Activated CD4-positive, alpha-beta memory T cell treated with anti-CD3 and anti-CD28 coated beads for 36 hours (primary cell): Measurements from ENCODE around the gene UBAC2. TPM values are rescaled to one million over a fixed set of nuclear protein-coding genes. Genes with fewer than 3 reads are reported as not detected.
"Not testable (repeated sequence)": the region's sequence is repeated elsewhere in the genome, so short reads cannot be mapped to it uniquely, and the experiment has no call there.

Experiments used
- CTCF ChIA-PET: fragments of 350-600 bp; sonication (Branson Sonifier 250); formaldehyde crosslinking; loops from one replicate; lab custom pipeline; 2021; ENCODE audit warnings: antibody characterized with exemption, inconsistent platforms; lab: Charles Lee
- POLR2A ChIA-PET: fragments of 350-600 bp; sonication (Branson Sonifier 250); formaldehyde crosslinking; loops from one replicate; lab custom pipeline; 2021; ENCODE audit warnings: antibody characterized with exemption; lab: Charles Lee
- DNase-seq: peaks from one replicate; pipeline ENCODE4 v3.0.0-alpha.2; 2020
- H3K27ac Mint-ChIP-seq: one replicate; pipeline ENCODE4 v1.8.0; 2021; ENCODE audit warnings: mixed read lengths
- H3K27me3 Mint-ChIP-seq: one replicate; pipeline ENCODE4 v1.8.0; 2021; ENCODE audit warnings: mixed read lengths
- H3K36me3 Mint-ChIP-seq: one replicate; pipeline ENCODE4 v1.8.0; 2021; ENCODE audit warnings: mixed read lengths
- H3K4me1 Mint-ChIP-seq: one replicate; pipeline ENCODE4 v1.8.0; 2021; ENCODE audit warnings: low read depth, mixed read lengths
- H3K4me3 Mint-ChIP-seq: one replicate; pipeline ENCODE4 v1.8.0; 2021; ENCODE audit warnings: mild to moderate bottlenecking, mixed read lengths
- H3K9me3 Mint-ChIP-seq: one replicate; pipeline ENCODE4 v1.8.0; 2021; ENCODE audit warnings: mixed read lengths
- intact Hi-C: fragments of 100-400 bp; cut with micrococcal nuclease; formaldehyde crosslinking; loops from one replicate; pipeline ENCODE4 v1.15.1; 2023
- total RNA-seq, 2 experiments: library from RNA; stranded (reverse); gene quantifications; one replicate each; pipeline ENCODE4 v1.2.3, GENCODE V29; 2021

UBAC2 gene
- total RNA-seq, 2 experiments from 2014 or later, result 51.8 to 54.5 TPM

- POLR2A ChIA-PET, result interaction anchor here (0.5 kb wide), 1 partner anchor 318 kb away, joined by 3 read pairs; no protein-coding TSS in a partner anchor
- Mint-ChIP-seq H3K4me3 (no peak overlapping the region), H3K9me3 (peaks cover 7% of the 10 kb centered on the region), H3K4me1 (peaks cover 16% of the 10 kb centered on the region), H3K27ac (peak overlapping the region; percentile 24), H3K36me3 (no peaks in the 10 kb centered on the region), H3K27me3 (no peaks in the 10 kb centered on the region)
- intact Hi-C loops, result no loop called here
- CTCF ChIA-PET, result interaction anchor here (0.9 to 2.6 kb wide), 4 partner anchors 16 to 32 kb away, joined by 4 to 14 read pairs (median 6); no protein-coding TSS in a partner anchor
- DNase-seq, result peak; percentile 40
Measured at GRCh38 chr13:99404005-99404755, 203.5 kb downstream of the UBAC2 start.

GRCh38 chr13:99405966-99406365 lies 205.3 kb downstream of the UBAC2 start:
- no peaks in the 10 kb centered on the region for H3K36me3 Mint-ChIP-seq
- no peak overlapping the region for H3K27ac Mint-ChIP-seq
- H3K27me3 Mint-ChIP-seq, result no peaks in the 10 kb centered on the region
- H3K9me3 Mint-ChIP-seq, result peaks cover 7% of the 10 kb centered on the region
- CTCF ChIA-PET, result interaction anchor here (1.6 to 2.6 kb wide), 3 partner anchors 14 to 30 kb away, joined by 5 to 14 read pairs (median 7); no protein-coding TSS in a partner anchor
- intact Hi-C loops, result no loop called here
- no peak for DNase-seq
- no peak overlapping the region for H3K4me3 Mint-ChIP-seq
- POLR2A ChIA-PET, result no interaction called here
- peaks cover 12% of the 10 kb centered on the region for H3K4me1 Mint-ChIP-seq

GRCh38 chr13:99406799-99407201 lies 206.1 kb downstream of the UBAC2 start:
- POLR2A ChIA-PET, result no interaction called here
- Mint-ChIP-seq H3K36me3 (no peaks in the 10 kb centered on the region), H3K4me1 (peaks cover 13% of the 10 kb centered on the region), H3K27ac (no peak overlapping the region), H3K4me3 (no peak overlapping the region), H3K9me3 (peaks cover 9% of the 10 kb centered on the region), H3K27me3 (no peaks in the 10 kb centered on the region)
- CTCF ChIA-PET, result interaction anchor here (2.6 kb wide), 1 partner anchor 19 kb away, joined by 14 read pairs; no protein-coding TSS in a partner anchor
- intact Hi-C loops, result no loop called here
- DNase-seq, result no peak

GRCh38 chr13:99407906-99408702 lies 207.4 kb downstream of the UBAC2 start:
- Mint-ChIP-seq H3K9me3 (peaks cover 6% of the 10 kb centered on the region), H3K4me1 (peaks cover 17% of the 10 kb centered on the region), H3K27ac (no peak overlapping the region), H3K36me3 (no peaks in the 10 kb centered on the region), H3K27me3 (no peaks in the 10 kb centered on the region), H3K4me3 (no peak overlapping the region)
- intact Hi-C loops, result no loop called here
- CTCF ChIA-PET, result interaction anchor here (1.0 kb wide), 3 partner anchors 17 to 142 kb away, joined by 3 read pairs; no protein-coding TSS in a partner anchor
- POLR2A ChIA-PET, result no interaction called here
- DNase-seq, result no peak

GRCh38 chr13:99408703-99409000 lies 208.0 kb downstream of the UBAC2 start:
- DNase-seq, result no peak
- intact Hi-C loops, result no loop called here
- H3K27ac Mint-ChIP-seq, result no peak overlapping the region
- ChIA-PET CTCF (interaction anchor here (1.0 kb wide), 2 partner anchors 17 to 21 kb away, joined by 3 read pairs; no protein-coding TSS in a partner anchor), POLR2A (no interaction called here)
- H3K27me3 Mint-ChIP-seq, result no peaks in the 10 kb centered on the region
- H3K9me3 Mint-ChIP-seq, result peaks cover 6% of the 10 kb centered on the region
- H3K36me3 Mint-ChIP-seq, result no peaks in the 10 kb centered on the region
- H3K4me3 Mint-ChIP-seq, result no peak overlapping the region
- peaks cover 13% of the 10 kb centered on the region for H3K4me1 Mint-ChIP-seq

- H3K27me3 Mint-ChIP-seq, H3K36me3 Mint-ChIP-seq, DNase-seq, H3K9me3 Mint-ChIP-seq, H3K4me3 Mint-ChIP-seq, intact Hi-C loops, POLR2A ChIA-PET, H3K27ac Mint-ChIP-seq, H3K4me1 Mint-ChIP-seq: not testable (repeated sequence)
- CTCF ChIA-PET, result interaction anchor here (0.9 to 1.0 kb wide), 3 partner anchors 10 to 22 kb away, joined by 3 read pairs; no protein-coding TSS in a partner anchor
Measured at GRCh38 chr13:99409461-99410083, 208.9 kb downstream of the UBAC2 start.

GRCh38 chr13:99410646-99411475 lies 210.2 kb downstream of the UBAC2 start:
- H3K27me3 Mint-ChIP-seq, CTCF ChIA-PET, H3K36me3 Mint-ChIP-seq, H3K27ac Mint-ChIP-seq, DNase-seq, POLR2A ChIA-PET, intact Hi-C loops, H3K4me1 Mint-ChIP-seq, H3K4me3 Mint-ChIP-seq, H3K9me3 Mint-ChIP-seq: not testable (repeated sequence)

GRCh38 chr13:99412856-99413255 lies 212.2 kb downstream of the UBAC2 start:
- ChIA-PET CTCF (interaction anchor here (0.9 to 1.4 kb wide), 2 partner anchors 23 to 143 kb away, joined by 3 to 4 read pairs; no protein-coding TSS in a partner anchor), POLR2A (no interaction called here)
- intact Hi-C loops, result no loop called here
- H3K36me3 Mint-ChIP-seq, result no peaks in the 10 kb centered on the region
- H3K27ac Mint-ChIP-seq, result no peak overlapping the region
- H3K9me3 Mint-ChIP-seq, result peaks cover 6% of the 10 kb centered on the region
- peaks cover 10% of the 10 kb centered on the region for H3K4me1 Mint-ChIP-seq
- H3K27me3 Mint-ChIP-seq, result no peaks in the 10 kb centered on the region
- DNase-seq, result no peak
- no peak overlapping the region for H3K4me3 Mint-ChIP-seq

GRCh38 chr13:99414048-99414995 lies 213.7 kb downstream of the UBAC2 start:
- POLR2A ChIA-PET, result no interaction called here
- Mint-ChIP-seq H3K4me1 (peaks cover 16% of the 10 kb centered on the region), H3K27ac (no peak overlapping the region), H3K9me3 (peaks cover 6% of the 10 kb centered on the region), H3K4me3 (no peak overlapping the region), H3K27me3 (no peaks in the 10 kb centered on the region), H3K36me3 (no peaks in the 10 kb centered on the region)
- intact Hi-C loops, result no loop called here
- no peak for DNase-seq
- CTCF ChIA-PET, result interaction anchor here (1.0 kb wide), 1 partner anchor 27 kb away, joined by 3 read pairs; no protein-coding TSS in a partner anchor

- no peak for DNase-seq
- H3K4me1 Mint-ChIP-seq, result peaks cover 23% of the 10 kb centered on the region
- no peaks in the 10 kb centered on the region for H3K36me3 Mint-ChIP-seq
- peaks cover 6% of the 10 kb centered on the region for H3K9me3 Mint-ChIP-seq
- H3K27ac Mint-ChIP-seq, result no peak overlapping the region
- CTCF ChIA-PET, result interaction anchor here (0.6 to 1.1 kb wide), 2 partner anchors 21 to 158 kb away, joined by 3 to 4 read pairs; no protein-coding TSS in a partner anchor
- intact Hi-C loops, result no loop called here
- POLR2A ChIA-PET, result no interaction called here
- no peak overlapping the region for H3K4me3 Mint-ChIP-seq
- peaks cover 2% of the 10 kb centered on the region for H3K27me3 Mint-ChIP-seq
Measured at GRCh38 chr13:99415014-99415650, 214.5 kb downstream of the UBAC2 start.
